Thoracic aorta (tissue), 2 donors: ENCODE results near the gene HLA-DOA. TPM values are rescaled to one million over a fixed set of nuclear protein-coding genes. Genes with fewer than 3 reads are reported as not detected.

ENCODE experiments used
- ATAC-seq: fragments of 150-250 bp; one replicate; pipeline ENCODE4 v1.8.0; 2017; ENCODE audit warnings: low read depth; ENCODE audit not compliant: insufficient number of reproducible peaks, low FRiP score
- DNase-seq: peaks from one replicate; pipeline ENCODE4 v3.0.0-alpha.2; 2020; ENCODE audit warnings: low spot score
- H3K27ac ChIP-seq, 2 donors: fragments of 200-600 bp; sonication (generic); 1 replicate in 1 of 2; 2 replicates in 1 of 2; pipeline ENCODE4 v1.5.1; 2016; ENCODE audit warnings: mild to moderate bottlenecking in 2 of 2, moderate library complexity in 2 of 2
- H3K27me3 ChIP-seq: fragments of 200-600 bp; sonication (generic); replicated peaks from 2 replicates; pipeline ENCODE4 v1.6.0; 2016; ENCODE audit warnings: mild to moderate bottlenecking; ENCODE audit not compliant: insufficient read depth
- H3K36me3 ChIP-seq: fragments of 200-600 bp; sonication (generic); one replicate; pipeline ENCODE4 v1.5.1; 2016
- H3K4me1 ChIP-seq, 2 donors: fragments of 200-600 bp; sonication (generic); 1 replicate in 1 of 2; 2 replicates in 1 of 2; pipeline versions ENCODE4 v1.5.1 to v1.6.0; 2016; ENCODE audit warnings: low read depth in 2 of 2, mild to moderate bottlenecking in 1 of 2; ENCODE audit not compliant: control insufficient read depth in 1 of 2
- H3K4me3 ChIP-seq: fragments of 200-600 bp; sonication (generic); 2 replicates; pipeline ENCODE4 v1.5.1; 2016; ENCODE audit warnings: mild to moderate bottlenecking
- H3K9me3 ChIP-seq: fragments of 200-600 bp; sonication (generic); 2 replicates; pipeline ENCODE4 v1.5.1; 2016
- CTCF ChIP-seq: fragments of 200-600 bp; sonication (generic); IDR thresholded peaks from one replicate; pipeline ENCODE4 v1.5.1; 2019; ENCODE audit warnings: antibody characterized with exemption
- total RNA-seq, 2 donors: library from RNA; depleted of rRNA; stranded (reverse); fragments of >200 nt; gene quantifications; one replicate each; pipeline versions ENCODE4 v1.1.0 to v1.2.3, GENCODE V29; 2016

Gene HLA-DOA
- total RNA-seq, 2 donors from 2014 or later = 5.8 to 19.4 TPM

- DNase-seq = no peak
- no peaks in the 10 kb centered on the region for H3K27me3 ChIP-seq
- no peaks in the 10 kb centered on the region for H3K9me3 ChIP-seq
- no peak for TF ChIP-seq CTCF
- H3K27ac ChIP-seq = no peak overlapping the region
- H3K4me1 ChIP-seq = no peaks in the 10 kb centered on the region
- ATAC-seq = no peak
- no peaks in the 10 kb centered on the region for H3K36me3 ChIP-seq
- no peak overlapping the region for H3K4me3 ChIP-seq
These were observed 55.1 kb downstream of the HLA-DOA start for GRCh38 chr6:32954267-32954666.

Other genes starting within 250 kb of the HLA-DOA start
- gene HLA-DQB2, start 246.1 kb downstream of the HLA-DOA start, total RNA-seq = 1 to 10 TPM in 1 of 2 donors, not detected in 1; 2.4 TPM
- gene HLA-DOB, start 192.6 kb downstream of the HLA-DOA start, total RNA-seq = under 1 TPM in 1 of 2 donors, not detected in 1; 0.54 TPM
- 10 to 100 TPM in 1 of 2 donors, 1 to 10 TPM in 1; 9.6 to 17.3 TPM for gene TAP2, start 170.9 kb downstream of the HLA-DOA start, total RNA-seq
- gene PSMB8, start 165.5 kb downstream of the HLA-DOA start, total RNA-seq = 10 to 100 TPM; 28.4 to 43.3 TPM
- gene TAP1, start 155.9 kb downstream of the HLA-DOA start, total RNA-seq = 10 to 100 TPM; 41.6 to 46.9 TPM
- gene PSMB9, start 155.4 kb downstream of the HLA-DOA start, total RNA-seq = 10 to 100 TPM; 24.2 to 25.7 TPM
- 10 to 100 TPM; 13.5 to 34.4 TPM for gene HLA-DMB, start 68.6 kb downstream of the HLA-DOA start, total RNA-seq
- 10 to 100 TPM; 41.7 to 53.2 TPM for gene HLA-DMA, start 56.5 kb downstream of the HLA-DOA start, total RNA-seq
- 100 to 1,000 TPM; 134 to 169 TPM for gene BRD2, start 41.0 kb downstream of the HLA-DOA start, total RNA-seq
- 100 to 1,000 TPM; 141 to 148 TPM for gene HLA-DPA1, start 64.1 kb upstream of the HLA-DOA start, total RNA-seq
- 100 to 1,000 TPM in 1 of 2 donors, 10 to 100 TPM in 1; 78.4 to 112 TPM for gene HLA-DPB1, start 66.4 kb upstream of the HLA-DOA start, total RNA-seq
- gene COL11A2, start 182.9 kb upstream of the HLA-DOA start, total RNA-seq = 1 to 10 TPM; 1.9 to 3.4 TPM
- gene RXRB, start 191.1 kb upstream of the HLA-DOA start, total RNA-seq = 10 to 100 TPM; 38.7 to 47.2 TPM
- gene SLC39A7, start 191.3 kb upstream of the HLA-DOA start, total RNA-seq = 100 to 1,000 TPM in 1 of 2 donors, 10 to 100 TPM in 1; 71.3 to 106 TPM
- gene HSD17B8, start 195.1 kb upstream of the HLA-DOA start, total RNA-seq = 10 to 100 TPM in 1 of 2 donors, 1 to 10 TPM in 1; 4.0 to 15.0 TPM
- 10 to 100 TPM; 13.2 to 17.3 TPM for gene RING1, start 198.9 kb upstream of the HLA-DOA start, total RNA-seq